B cell (primary cell): ENCODE data around the gene NEUROG1. TPM values are rescaled to one million over a fixed set of nuclear protein-coding genes. Genes with fewer than 3 reads are reported as not detected.

Experiments used
- ATAC-seq: fragments of 200-7000 bp; cut with Tn5 transposase; one replicate; pipeline ENCODE4 v1.10.0; 2021; ENCODE audit warnings: low read depth, mild to moderate bottlenecking, moderate number of reproducible peaks, moderate library complexity
- CTCF ChIA-PET: fragments of 350-600 bp; sonication (Branson Sonifier 250); formaldehyde crosslinking; loops from one replicate; lab custom pipeline; 2021; ENCODE audit warnings: antibody characterized with exemption, inconsistent platforms; lab: Charles Lee
- POLR2A ChIA-PET: fragments of 350-600 bp; sonication (Branson Sonifier 250); formaldehyde crosslinking; loops from one replicate; lab custom pipeline; 2021; ENCODE audit warnings: antibody characterized with exemption; lab: Charles Lee
- DNase-seq: peaks from one replicate; pipeline ENCODE4 v3.0.0; 2013
- H2AFZ ChIP-seq: 2 replicates; pipeline ENCODE4 v1.6.1; 2012; ENCODE audit warnings: mild to moderate bottlenecking, low read depth, low read length; ENCODE audit not compliant: insufficient read depth, poor library complexity, severe bottlenecking
- H3K27ac ChIP-seq, 2 donors: 1 replicate in 1 of 2; 2 replicates in 1 of 2; pipeline ENCODE4 v1.5.1; 2012 to 2013; ENCODE audit warnings: low read length in 2 of 2, mild to moderate bottlenecking in 2 of 2, moderate library complexity in 1 of 2
- H3K27me3 ChIP-seq, 4 experiments: fragments of 200-600 bp in 1 of 4; sonication (generic) in 1 of 4; replicated peaks in 1 of 4; 1 replicate in 2 of 4; 2 replicates in 2 of 4; pipeline versions ENCODE4 v1.6.1 to v1.7.0; 2013 to 2016; ENCODE audit warnings: low read length in 3 of 4, mild to moderate bottlenecking in 2 of 4, mixed read lengths in 1 of 4, moderate library complexity in 1 of 4; ENCODE audit not compliant: insufficient read depth in 4 of 4, control insufficient read depth in 3 of 4; ENCODE audit errors: control extremely low read depth in 1 of 4
- H3K36me3 ChIP-seq, 2 experiments: replicated peaks in 1 of 2; 1 replicate in 1 of 2; 2 replicates in 1 of 2; pipeline versions ENCODE4 v1.6.1 to v1.7.1; 2013; ENCODE audit warnings: low read length in 1 of 2; ENCODE audit not compliant: insufficient read depth in 2 of 2, control insufficient read depth in 1 of 2; ENCODE audit errors: control extremely low read depth in 1 of 2, extremely low read depth in 1 of 2
- H3K4me1 ChIP-seq, 2 donors: fragments of 200-600 bp in 1 of 2; sonication (generic) in 1 of 2; 1 replicate in 1 of 2; 2 replicates in 1 of 2; pipeline versions ENCODE4 v1.5.1 to v1.6.1; 2013 to 2017; ENCODE audit warnings: low read length in 2 of 2; ENCODE audit not compliant: control insufficient read depth in 2 of 2, insufficient read depth in 2 of 2
- H3K4me2 ChIP-seq: replicated peaks from 2 replicates; pipeline ENCODE3; 2012; ENCODE audit warnings: mild to moderate bottlenecking, low read depth, low read length; ENCODE audit not compliant: poor library complexity, severe bottlenecking
- H3K4me3 ChIP-seq, 5 experiments: fragments of 200-600 bp in 1 of 5; sonication (generic) in 1 of 5; 1 replicate in 3 of 5; 2 replicates in 2 of 5; pipeline versions ENCODE4 v1.5.1 to v1.7.0; 2011 to 2016; ENCODE audit warnings: low read length in 4 of 5, mild to moderate bottlenecking in 4 of 5, low read depth in 2 of 5, control low read depth in 1 of 5, moderate library complexity in 1 of 5; ENCODE audit not compliant: insufficient read depth in 1 of 5; ENCODE audit errors: control extremely low read depth in 1 of 5, extremely low read depth in 1 of 5
- H3K79me2 ChIP-seq: fragments of 200-600 bp; sonication (generic); one replicate; pipeline ENCODE4 v1.6.0; 2016; ENCODE audit warnings: low read length; ENCODE audit not compliant: control insufficient read depth, insufficient read depth
- H3K9ac ChIP-seq: fragments of 200-600 bp; sonication (generic); 2 replicates; pipeline ENCODE4 v1.6.1; 2017; ENCODE audit warnings: mild to moderate bottlenecking, low read length, moderate library complexity
- H3K9me3 ChIP-seq, 3 donors: one replicate each; pipeline versions ENCODE4 v1.6.1 to v1.7.1; 2013; ENCODE audit warnings: low read length in 2 of 3; ENCODE audit not compliant: control insufficient read depth in 2 of 3, insufficient read depth in 1 of 3; ENCODE audit errors: control extremely low read depth in 1 of 3
- H4K20me1 ChIP-seq: 2 replicates; pipeline ENCODE4 v1.6.0; 2012; ENCODE audit warnings: mild to moderate bottlenecking, low read length; ENCODE audit not compliant: insufficient read depth, control insufficient read depth, poor library complexity, severe bottlenecking
- H3K27ac Mint-ChIP-seq: one replicate; pipeline ENCODE4 v1.8.0; 2021; ENCODE audit warnings: mixed read lengths
- H3K27me3 Mint-ChIP-seq: one replicate; pipeline ENCODE4 v1.8.0; 2021; ENCODE audit warnings: mixed read lengths
- H3K4me1 Mint-ChIP-seq: one replicate; pipeline ENCODE4 v1.8.0; 2021; ENCODE audit warnings: mixed read lengths
- H3K4me3 Mint-ChIP-seq: one replicate; pipeline ENCODE4 v1.8.0; 2021; ENCODE audit warnings: mixed read lengths
- H3K9me3 Mint-ChIP-seq: one replicate; pipeline ENCODE4 v1.8.0; 2022; ENCODE audit warnings: mixed read lengths; ENCODE audit not compliant: insufficient read depth
- CTCF ChIP-seq: fragments of 200-600 bp; IDR thresholded peaks from one replicate; pipeline ENCODE4 v1.8.0; 2022; ENCODE audit warnings: antibody characterized with exemption, mild to moderate bottlenecking
- EZH2 ChIP-seq: IDR thresholded peaks from 2 replicates; pipeline ENCODE4 v1.6.1; 2012; ENCODE audit warnings: borderline replicate concordance, low read depth, mild to moderate bottlenecking, moderate library complexity, low read length; ENCODE audit not compliant: insufficient read depth, poor library complexity, severe bottlenecking
- WGBS: methylation state at CpG from one replicate; pipeline ENCODE4 v1.1.5; 2013; ENCODE audit warnings: missing lambda C conversion rate; ENCODE audit not compliant: insufficient coverage; 5-methylcytosine and 5-hydroxymethylcytosine counted together
- intact Hi-C: fragments of 100-400 bp; cut with micrococcal nuclease; formaldehyde crosslinking; loops from one replicate; pipeline ENCODE4 v1.10.0; 2022
- polyA plus RNA-seq: library from polyadenylated mRNA; depleted of rRNA; stranded (reverse); fragments of >200 nt; gene quantifications from 2 replicates; pipeline ENCODE4 v1.2.3, GENCODE V29; 2012
- total RNA-seq, 2 donors: library from RNA; stranded (reverse); fragments of 120-200 nt in 1 of 2; gene quantifications; 1 replicate in 1 of 2; 2 replicates in 1 of 2; pipeline versions ENCODE4 v1.2.3 to v1.2.4, GENCODE V29; 2013 to 2022

Gene NEUROG1
- total and polyA plus RNA-seq, 2 donors (not counting 1 experiment from before 2014, with no cell fraction given), result not detected

- Histone ChIP-seq H3K36me3 (no peaks in the 10 kb centered on the region), H3K9ac (no peak overlapping the region), H3K4me3 (no peak overlapping the region), H3K4me1 (peaks cover 0 to 4% of the 10 kb centered on the region in 2 donors), H3K9me3 (no peaks in the 10 kb centered on the region), H3K27ac (no peak overlapping the region), H2AFZ (no peak overlapping the region), H3K79me2 (no peaks in the 10 kb centered on the region), H3K4me2 (no peak overlapping the region), H4K20me1 (no peaks in the 10 kb centered on the region), H3K27me3 (peaks cover 0 to 74% (median 28%) of the 10 kb centered on the region in 4 experiments)
- no peak for DNase-seq
- Mint-ChIP-seq H3K27me3 (peaks cover 74% of the 10 kb centered on the region), H3K4me3 (no peak overlapping the region), H3K27ac (no peak overlapping the region), H3K9me3 (no peaks in the 10 kb centered on the region), H3K4me1 (peaks cover 10% of the 10 kb centered on the region)
- POLR2A ChIA-PET, result no interaction called here
- CTCF ChIA-PET, result no interaction called here
- intact Hi-C loops, result no loop called here
- no peak for TF ChIP-seq EZH2
- TF ChIP-seq CTCF, result no peak
- 7% methylated on average over 50 of the region's 53 CpGs for WGBS
- no peak for ATAC-seq
Measured at GRCh38 chr5:135489466-135490244, 46.1 kb downstream of the NEUROG1 start.

- intact Hi-C loops, result no loop called here
Measured at GRCh38 chr5:135488727-135489465, 46.9 kb downstream of the NEUROG1 start.

More at GRCh38 chr5:135488727-135489465, 46.9 kb downstream of the NEUROG1 start:
- Histone ChIP-seq H3K79me2 (no peaks in the 10 kb centered on the region), H4K20me1 (no peaks in the 10 kb centered on the region), H2AFZ (no peak overlapping the region), H3K4me1 (peaks cover 0 to 4% of the 10 kb centered on the region in 2 donors), H3K36me3 (no peaks in the 10 kb centered on the region), H3K9ac (no peak overlapping the region), H3K27me3 (peaks cover 0 to 70% (median 28%) of the 10 kb centered on the region in 4 experiments), H3K27ac (no peak overlapping the region), H3K4me2 (no peak overlapping the region), H3K4me3 (no peak overlapping the region), H3K9me3 (no peaks in the 10 kb centered on the region)
- Mint-ChIP-seq H3K27me3 (peaks cover 67% of the 10 kb centered on the region), H3K27ac (no peak overlapping the region), H3K4me3 (no peak overlapping the region), H3K9me3 (no peaks in the 10 kb centered on the region), H3K4me1 (peaks cover 10% of the 10 kb centered on the region)
- ATAC-seq (no peak), DNase-seq (no peak)
- no peak for TF ChIP-seq CTCF
- TF ChIP-seq EZH2, result no peak
- ChIA-PET CTCF (no interaction called here), POLR2A (no interaction called here)
- 7% methylated on average over 31 of the region's 44 CpGs for whole genome bisulfite sequencing
